K562 (cell line): Measurements from ENCODE around the gene AIDA. TPM values are rescaled to one million over a fixed set of nuclear protein-coding genes. Genes with fewer than 3 reads are reported as not detected.
A peak's percentile ranks its signal among the peaks of the same experiment; 100 is the strongest.

Experiments used
- GABPB1 ChIP-seq: sonication (generic); formaldehyde crosslinking; IDR thresholded peaks from 2 replicates; pipeline ENCODE4 v1.8.0; 2022; ENCODE audit warnings: mild to moderate bottlenecking, missing genetic modification reagents
- GTF2A2 ChIP-seq: IDR thresholded peaks from 2 replicates; pipeline ENCODE4 v1.6.1; 2016; ENCODE audit warnings: mild to moderate bottlenecking, missing genetic modification characterization, missing compliant biosample characterization
- HEY1 ChIP-seq: fragments of 250-450 bp; sonication (Bioruptor Pico); IDR thresholded peaks from 2 replicates; pipeline ENCODE4 v1.5.0; 2020; ENCODE audit warnings: mild to moderate bottlenecking, moderate library complexity, borderline replicate concordance
- HNRNPK ChIP-seq: fragments of 200-400 bp; formaldehyde crosslinking; IDR thresholded peaks from one replicate; pipeline ENCODE4 v1.6.1; 2018; ENCODE audit warnings: mild to moderate bottlenecking, low read depth, low read length; ENCODE audit not compliant: poor library complexity, severe bottlenecking
- HNRNPL ChIP-seq: fragments of 200-400 bp; formaldehyde crosslinking; IDR thresholded peaks from 2 replicates; pipeline ENCODE4 v1.6.1; 2017; ENCODE audit warnings: low read depth, mild to moderate bottlenecking, low read length
- JUND ChIP-seq, 2 experiments: IDR thresholded peaks; 2 replicates in 1 of 2; 3 replicates in 1 of 2; pipeline ENCODE4 v1.6.1; 2011; ENCODE audit warnings: borderline replicate concordance in 2 of 2, low read depth in 2 of 2, low read length in 2 of 2, improper control_type of control experiment in 1 of 2, missing biosample characterization in 1 of 2, missing genetic modification characterization in 1 of 2, missing genetic modification reagents in 1 of 2
- NR2C1 ChIP-seq, 2 experiments: fragments of 450-650 bp; IDR thresholded peaks; 2 replicates each; pipeline ENCODE4 v1.6.1; 2017; ENCODE audit warnings: mild to moderate bottlenecking in 2 of 2, antibody characterized with exemption in 1 of 2, inconsistent platforms in 1 of 2, missing compliant biosample characterization in 1 of 2, missing genetic modification characterization in 1 of 2
- POLR2H ChIP-seq: IDR thresholded peaks from 2 replicates; pipeline ENCODE4 v1.6.1; 2016; ENCODE audit warnings: missing genetic modification characterization, low read depth, mild to moderate bottlenecking, control low read depth, missing compliant biosample characterization, moderate library complexity
- SAFB2 ChIP-seq: fragments of 200-400 bp; formaldehyde crosslinking; IDR thresholded peaks from 2 replicates; pipeline ENCODE4 v1.6.1; 2018; ENCODE audit warnings: borderline replicate concordance, low read length, low read depth, moderate library complexity; ENCODE audit not compliant: severe bottlenecking
- SMAD2 ChIP-seq: fragments of 150-350 bp; IDR thresholded peaks from 2 replicates; pipeline ENCODE4 v1.6.1; 2014; ENCODE audit warnings: low read depth, mild to moderate bottlenecking, low read length
- STAG1 ChIP-seq: sonication (generic); formaldehyde crosslinking; IDR thresholded peaks from 2 replicates; pipeline ENCODE4 v1.5.0; 2020; ENCODE audit warnings: missing genetic modification reagents, borderline replicate concordance
- STAT5A ChIP-seq: IDR thresholded peaks from 2 replicates; pipeline ENCODE4 v1.6.1; 2012; ENCODE audit warnings: low read length, inconsistent platforms, borderline replicate concordance
- TEAD1 ChIP-seq, 2 experiments: fragments of 450-650 bp in 1 of 2; sonication (generic) in 1 of 2; formaldehyde crosslinking; IDR thresholded peaks; 2 replicates each; pipeline versions ENCODE4 v1.4.0 to v1.8.0; 2020 to 2022; ENCODE audit warnings: mild to moderate bottlenecking in 2 of 2, missing genetic modification reagents in 1 of 2
- ZBTB17 ChIP-seq: fragments of 450-650 bp; formaldehyde crosslinking; IDR thresholded peaks from 2 replicates; pipeline ENCODE4 v1.4.0; 2020; ENCODE audit warnings: mild to moderate bottlenecking
- ZFX ChIP-seq: sonication (generic); formaldehyde crosslinking; IDR thresholded peaks from 2 replicates; pipeline ENCODE4 v1.8.0; 2022; ENCODE audit warnings: mild to moderate bottlenecking, missing genetic modification reagents, moderate library complexity
- ZMIZ1 ChIP-seq, 2 experiments: fragments of 150-350 bp in 1 of 2; IDR thresholded peaks; 2 replicates each; pipeline ENCODE4 v1.6.1; 2012 to 2016; ENCODE audit warnings: low read depth in 2 of 2, low read length in 2 of 2, mild to moderate bottlenecking in 1 of 2, moderate library complexity in 1 of 2
- ZNF274 ChIP-seq: IDR thresholded peaks from 2 replicates; pipeline ENCODE4 v1.6.1; 2011; ENCODE audit warnings: low read depth, mild to moderate bottlenecking, low read length, moderate library complexity, borderline replicate concordance
- ZNF583 ChIP-seq: fragments of 250-450 bp; sonication (Bioruptor Pico); IDR thresholded peaks from 2 replicates; pipeline ENCODE4 v1.4.0; 2020
- polyA plus RNA-seq, 8 experiments: library from polyadenylated mRNA; depleted of rRNA in 4 of 8; stranded (reverse) in 5 of 8; unstranded in 3 of 8; fragments of >200 nt; fragmentation: Nextera tagmentation in 2 of 8; fragmentation: Illumina TruSeq in 1 of 8; extraction: Ambion mirVana in 2 of 8; extraction: Trizol in 1 of 8; gene quantifications; 2 replicates each; pipeline versions ENCODE4 v1.2.1 to v1.2.3, GENCODE V29; 2011 to 2014; ENCODE audit warnings: inconsistent platforms in 1 of 8, missing spikeins in 1 of 8
- total RNA-seq, 7 experiments: library from RNA; depleted of rRNA in 6 of 7; stranded (reverse); fragments of >200 nt in 6 of 7; fragmentation: Illumina TruSeq in 2 of 7; extraction: Trizol in 2 of 7; gene quantifications; 2 replicates each; pipeline versions ENCODE4 v1.2.1 to v1.2.3, GENCODE V29; 2011 to 2021; ENCODE audit warnings: low replicate concordance in 1 of 7

AIDA gene
- total and polyA plus RNA-seq, 9 of the 15 experiments (the other 6 are each of a cell fraction or from before 2014, with no cell fraction given): 18.2 to 77.9 (median 24.9) TPM

DNA sequence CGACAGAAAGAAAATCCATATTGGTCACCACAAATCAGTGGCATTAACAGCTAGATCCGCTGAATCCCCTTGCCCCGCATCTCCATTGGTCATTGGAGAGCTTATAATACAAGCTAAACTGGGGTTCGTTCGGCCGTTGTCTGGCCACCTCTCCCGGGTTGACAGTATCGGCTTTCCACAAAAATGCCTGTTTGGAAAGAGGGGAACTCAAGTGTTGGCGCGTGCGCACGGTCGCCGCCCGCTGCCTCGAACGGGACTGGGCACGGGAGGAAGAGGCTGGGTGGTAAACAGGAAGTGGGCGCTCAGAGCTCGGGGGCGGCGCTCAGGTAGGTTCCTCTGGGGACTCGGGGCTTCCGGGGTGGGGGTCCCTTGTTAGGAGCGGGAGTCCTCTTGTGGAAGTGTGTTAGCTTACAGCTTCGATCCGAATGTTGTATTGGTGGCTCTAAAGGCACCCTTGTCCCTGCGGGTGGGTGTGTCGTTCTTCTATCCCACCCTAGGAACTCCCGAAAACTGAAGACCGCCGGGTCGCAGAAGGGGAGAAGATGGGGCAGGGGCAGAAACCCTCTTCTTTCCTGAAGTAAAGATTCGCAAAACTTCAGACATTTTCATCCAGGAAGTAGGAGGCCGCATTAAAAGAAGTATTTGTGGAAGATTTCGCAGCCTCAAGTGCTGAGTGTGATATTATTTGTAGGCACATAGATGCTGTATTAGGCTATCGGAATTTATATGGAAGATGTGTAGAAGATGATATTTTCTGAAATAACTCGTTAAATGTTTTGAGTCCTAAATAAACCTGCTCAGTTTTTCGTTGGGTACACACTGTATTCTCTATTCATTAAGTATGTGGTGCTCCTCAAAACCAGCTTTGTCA is 1.0 kb upstream of the AIDA start (continued):
- TF ChIP-seq GABPB1 (CRISPR knock-in tag) (peak; percentile 72), SMAD2 (no peak), SAFB2 (no peak), ZNF274 (no peak), ZBTB17 (CRISPR knock-in tag) (peak; percentile 99), ZFX (CRISPR knock-in tag) (peak; percentile 21), HNRNPK (no peak), JUND (IDR thresholded peaks at IDR 0.05; ENCODE audit: borderline replicate concordance, low read depth, low read length) (peak; percentile 68), JUND (tag; IDR thresholded peaks at IDR 0.05; ENCODE audit: borderline replicate concordance, low read depth, low read length) (no peak; the same call in 2 of the 3 replicates), TEAD1 (CRISPR knock-in tag; IDR thresholded peaks at IDR 0.05) (no peak), HEY1 (CRISPR knock-in tag) (0 out of 2 replicates have a peak, but pooled peaks have one; percentile 68), STAG1 (CRISPR knock-in tag) (no peak), ZMIZ1 (IDR thresholded peaks at IDR 0.05; ENCODE audit: low read depth in 2 of 2, low read length in 2 of 2) (peak; percentile 35 to 95; a peak in 3 of 4 replicates), ZNF583 (CRISPR knock-in tag) (no peak), POLR2H (tag) (0 out of 2 replicates have a peak, but pooled peaks have one; percentile 12), HNRNPL (peak; percentile 49; the same call in 1 of the 2 replicates), GTF2A2 (tag) (no peak), NR2C1 (IDR thresholded peaks at IDR 0.05) (no peak), NR2C1 (tag; IDR thresholded peaks at IDR 0.05) (no peak), STAT5A (no peak)
